Stimulated activated naive CD8-positive, alpha-beta T cell treated with anti-CD3 and anti-CD28 coated beads, Interleukin-15, Interleukin-2, amounts not matched to agents 100 ng/mL and 50 ng/mL, for 24 hours (primary cell): ENCODE data around the gene ENG.
A peak's percentile ranks its signal among the peaks of the same experiment; 100 is the strongest.
"Not testable (repeated sequence)": the region's sequence is repeated elsewhere in the genome, so short reads cannot be mapped to it uniquely, and the experiment has no call there.

Source experiments
- H3K27ac Mint-ChIP-seq: one replicate; pipeline ENCODE4 v1.8.0; 2021; ENCODE audit warnings: mild to moderate bottlenecking, mixed read lengths
- H3K27me3 Mint-ChIP-seq: one replicate; pipeline ENCODE4 v1.8.0; 2021; ENCODE audit warnings: mixed read lengths
- H3K36me3 Mint-ChIP-seq: one replicate; pipeline ENCODE4 v1.8.0; 2021; ENCODE audit warnings: low read depth, mixed read lengths
- H3K4me1 Mint-ChIP-seq: one replicate; pipeline ENCODE4 v1.8.0; 2021; ENCODE audit warnings: low read depth, mixed read lengths
- H3K4me3 Mint-ChIP-seq: one replicate; pipeline ENCODE4 v1.8.0; 2021; ENCODE audit warnings: mild to moderate bottlenecking, mixed read lengths
- H3K9me3 Mint-ChIP-seq: one replicate; pipeline ENCODE4 v1.8.0; 2021; ENCODE audit warnings: mixed read lengths

Gene ENG

DNA sequence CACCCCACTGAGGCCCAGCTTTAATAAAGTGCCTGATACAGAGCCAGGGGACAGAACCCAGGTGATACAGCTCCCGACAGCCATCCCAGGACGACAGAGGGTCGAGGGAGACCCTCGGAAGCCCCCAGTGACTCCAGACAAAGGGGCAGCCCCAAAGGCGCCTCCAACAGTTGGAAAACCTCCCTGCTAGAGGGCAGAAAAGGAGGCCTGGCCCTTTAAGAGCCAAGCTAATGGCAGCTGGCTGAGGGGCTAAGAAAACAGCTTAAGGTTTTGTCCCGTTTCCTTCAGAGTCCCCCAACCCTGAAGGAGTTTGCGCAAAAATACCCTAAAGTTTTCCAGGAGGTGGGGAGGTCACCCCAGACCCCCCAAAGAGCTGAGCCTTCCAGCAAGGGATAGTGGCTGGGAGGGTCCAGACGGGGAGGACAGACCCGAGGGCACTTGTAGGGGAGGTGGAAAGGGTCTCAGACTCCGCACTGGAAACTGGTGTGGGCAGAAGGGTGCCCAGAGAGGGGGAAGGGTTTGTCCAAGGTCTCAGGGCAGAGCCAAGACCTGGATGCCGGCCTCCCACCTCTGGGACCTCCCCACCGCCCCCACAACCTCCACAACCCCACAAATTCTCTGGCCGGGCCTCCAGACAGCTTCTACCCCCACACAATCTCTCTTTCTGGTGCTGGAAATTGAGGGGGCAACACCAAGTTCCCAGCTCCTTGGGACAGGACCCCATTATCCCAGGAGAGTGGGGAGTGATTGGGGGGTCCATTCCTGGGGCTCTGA is 31.2 kb upstream of the ENG start:
- Mint-ChIP-seq H3K4me1 (peaks cover 5% of the 10 kb centered on the region), H3K27ac (no peak overlapping the region), H3K27me3 (no peaks in the 10 kb centered on the region), H3K36me3 (peaks cover 43% of the 10 kb centered on the region), H3K9me3 (no peaks in the 10 kb centered on the region), H3K4me3 (no peak overlapping the region)

DNA sequence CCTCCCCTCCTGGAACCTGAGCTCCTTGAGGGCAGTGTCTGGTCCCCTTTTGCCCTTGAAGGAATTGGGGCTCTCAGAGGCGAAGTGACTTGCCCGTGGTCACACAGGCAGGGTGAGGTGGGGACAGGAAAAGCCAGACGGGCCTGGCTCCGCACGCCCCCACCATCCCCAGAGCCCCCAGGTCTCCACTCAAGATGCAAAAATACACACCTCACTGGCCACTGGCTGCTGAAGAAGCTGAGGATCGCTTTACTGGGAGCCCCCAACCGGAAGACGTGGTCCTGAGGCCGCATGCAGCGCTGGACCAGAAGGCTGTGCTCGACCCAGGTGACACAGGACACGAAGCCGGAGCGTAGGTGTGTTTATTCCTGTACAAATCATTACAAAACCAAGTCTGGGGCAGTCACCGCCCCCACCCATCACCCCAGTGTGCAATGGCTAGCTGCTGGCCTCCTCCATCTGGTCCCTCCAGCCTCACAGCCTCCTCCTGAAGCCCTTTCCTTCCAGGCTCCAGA is 30.6 kb upstream of the ENG start:
- H3K27ac Mint-ChIP-seq: no peak overlapping the region
- H3K4me1 Mint-ChIP-seq: peaks cover 5% of the 10 kb centered on the region
- H3K9me3 Mint-ChIP-seq: no peaks in the 10 kb centered on the region
- no peak overlapping the region for H3K4me3 Mint-ChIP-seq
- H3K36me3 Mint-ChIP-seq: peaks cover 38% of the 10 kb centered on the region
- no peaks in the 10 kb centered on the region for H3K27me3 Mint-ChIP-seq

- H3K27ac Mint-ChIP-seq: no peak overlapping the region
- H3K4me1 Mint-ChIP-seq: peaks cover 5% of the 10 kb centered on the region
- no peaks in the 10 kb centered on the region for H3K27me3 Mint-ChIP-seq
- H3K4me3 Mint-ChIP-seq: no peak overlapping the region
- H3K9me3 Mint-ChIP-seq: no peaks in the 10 kb centered on the region
- peaks cover 36% of the 10 kb centered on the region for H3K36me3 Mint-ChIP-seq
Measured at GRCh38 chr9:127884427-127884911, 30.0 kb upstream of the ENG start.

DNA sequence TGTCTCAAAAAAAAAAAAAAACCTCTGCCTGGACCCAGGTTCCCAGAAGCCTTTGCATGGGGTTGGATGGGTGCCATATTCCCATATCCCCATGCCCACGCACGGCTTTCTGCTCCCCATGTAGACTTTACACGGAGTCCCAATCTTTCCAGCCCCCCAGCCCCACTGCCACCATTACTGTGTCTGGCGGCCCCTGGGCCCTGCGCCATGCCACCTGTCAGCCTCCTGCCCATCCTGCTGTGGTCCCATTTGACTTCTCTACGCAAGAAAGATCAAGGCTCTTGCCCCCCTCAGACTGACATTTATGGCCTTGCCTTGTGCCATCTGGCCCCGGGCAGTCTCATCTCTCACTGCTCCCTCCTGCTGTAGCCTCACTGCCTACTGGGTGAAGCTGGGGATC is 29.5 kb upstream of the ENG start:
- no peak overlapping the region for H3K4me3 Mint-ChIP-seq
- peaks cover 7% of the 10 kb centered on the region for H3K4me1 Mint-ChIP-seq
- H3K9me3 Mint-ChIP-seq: no peaks in the 10 kb centered on the region
- peaks cover 36% of the 10 kb centered on the region for H3K36me3 Mint-ChIP-seq
- H3K27me3 Mint-ChIP-seq: no peaks in the 10 kb centered on the region
- H3K27ac Mint-ChIP-seq: no peak overlapping the region

DNA sequence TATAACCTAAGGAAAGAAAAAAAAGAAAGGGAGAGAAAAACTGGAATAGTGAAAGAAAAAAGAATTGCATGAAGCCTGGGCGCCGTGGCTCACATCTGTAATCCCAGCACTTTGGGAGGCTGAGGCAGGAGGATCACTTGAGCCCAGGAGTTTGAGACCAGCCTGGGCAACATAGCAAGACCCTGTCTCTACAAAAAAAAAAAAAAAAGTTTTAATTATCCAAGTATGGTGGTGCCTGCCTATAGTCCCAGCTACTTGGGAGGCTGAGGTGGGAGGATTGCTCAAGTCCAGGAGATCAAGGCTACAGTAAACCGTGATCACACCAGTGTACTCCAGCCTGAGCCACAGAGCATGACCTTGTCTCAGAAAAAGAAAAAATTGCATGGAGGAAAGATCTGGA is 27.3 kb upstream of the ENG start:
- not testable (repeated sequence) for H3K4me3 Mint-ChIP-seq, H3K27me3 Mint-ChIP-seq, H3K9me3 Mint-ChIP-seq
- H3K27ac Mint-ChIP-seq: peak overlapping the region; percentile 21
- peaks cover 23% of the 10 kb centered on the region for H3K36me3 Mint-ChIP-seq
- peaks cover 13% of the 10 kb centered on the region for H3K4me1 Mint-ChIP-seq

- Mint-ChIP-seq H3K4me3 (no peak overlapping the region), H3K9me3 (no peaks in the 10 kb centered on the region), H3K27me3 (no peaks in the 10 kb centered on the region), H3K4me1 (peaks cover 13% of the 10 kb centered on the region), H3K27ac (no peak overlapping the region), H3K36me3 (peaks cover 17% of the 10 kb centered on the region)
Measured at GRCh38 chr9:127880143-127880542, 25.7 kb upstream of the ENG start.

GRCh38 chr9:127878652-127879390 is 24.4 kb upstream of the ENG start:
- Mint-ChIP-seq H3K4me3 (peak overlapping the region; percentile 10), H3K36me3 (peaks cover 12% of the 10 kb centered on the region), H3K4me1 (peaks cover 8% of the 10 kb centered on the region), H3K9me3 (no peaks in the 10 kb centered on the region), H3K27ac (no peak overlapping the region), H3K27me3 (no peaks in the 10 kb centered on the region)

DNA sequence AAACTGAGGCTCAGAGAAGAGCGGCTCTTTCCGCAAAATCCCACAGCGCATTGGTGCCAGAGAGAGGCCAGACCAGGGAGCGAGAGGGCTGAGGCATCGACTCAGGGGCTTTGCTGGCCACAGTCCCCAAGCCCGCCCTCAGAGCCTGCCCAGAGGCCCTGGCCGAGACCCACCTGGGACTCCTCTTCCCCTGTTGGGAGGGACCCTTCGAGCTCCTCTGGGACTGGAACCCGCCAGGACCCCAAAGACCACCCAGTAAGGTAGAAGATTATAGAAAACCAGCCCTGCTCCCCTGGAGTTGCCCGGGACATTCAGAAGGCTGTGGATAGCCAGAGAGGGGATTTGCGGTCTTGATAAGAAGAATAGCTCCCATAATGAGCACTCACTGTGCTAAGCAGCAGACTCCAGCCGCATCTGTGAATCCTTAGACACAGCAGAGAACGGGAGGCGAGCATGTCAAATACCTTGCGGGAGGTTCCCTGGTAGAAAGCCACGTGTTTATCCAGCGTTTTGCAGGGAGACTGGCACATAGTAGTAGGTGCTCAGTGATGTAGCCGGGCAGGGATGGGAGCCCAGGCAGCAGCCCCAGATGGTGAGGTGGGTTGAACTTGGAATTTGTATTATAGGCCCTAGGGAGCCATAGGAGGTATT is 23.7 kb upstream of the ENG start:
- Mint-ChIP-seq H3K4me3 (peak overlapping the region; percentile 41), H3K27ac (no peak overlapping the region), H3K4me1 (peaks cover 8% of the 10 kb centered on the region), H3K27me3 (no peaks in the 10 kb centered on the region), H3K9me3 (no peaks in the 10 kb centered on the region), H3K36me3 (peaks cover 12% of the 10 kb centered on the region)

- Mint-ChIP-seq H3K27ac (no peak within 1 kb of the TSS), H3K27me3 (no peaks in the 10 kb centered on the region), H3K4me1 (peaks cover 8% of the 10 kb centered on the region), H3K9me3 (no peaks in the 10 kb centered on the region), H3K36me3 (peaks cover 8% of the 10 kb centered on the region), H3K4me3 (peak within 1 kb of the TSS; percentile 41)
Measured at GRCh38 chr9:127877566-127877998, 23.1 kb upstream of the ENG start, which contains the start of gene AK1. Gene AK1, minus strand, starts transcription at chr9:127877675. Its CDS starts 3,058 bp downstream, at chr9:127874617.

DNA sequence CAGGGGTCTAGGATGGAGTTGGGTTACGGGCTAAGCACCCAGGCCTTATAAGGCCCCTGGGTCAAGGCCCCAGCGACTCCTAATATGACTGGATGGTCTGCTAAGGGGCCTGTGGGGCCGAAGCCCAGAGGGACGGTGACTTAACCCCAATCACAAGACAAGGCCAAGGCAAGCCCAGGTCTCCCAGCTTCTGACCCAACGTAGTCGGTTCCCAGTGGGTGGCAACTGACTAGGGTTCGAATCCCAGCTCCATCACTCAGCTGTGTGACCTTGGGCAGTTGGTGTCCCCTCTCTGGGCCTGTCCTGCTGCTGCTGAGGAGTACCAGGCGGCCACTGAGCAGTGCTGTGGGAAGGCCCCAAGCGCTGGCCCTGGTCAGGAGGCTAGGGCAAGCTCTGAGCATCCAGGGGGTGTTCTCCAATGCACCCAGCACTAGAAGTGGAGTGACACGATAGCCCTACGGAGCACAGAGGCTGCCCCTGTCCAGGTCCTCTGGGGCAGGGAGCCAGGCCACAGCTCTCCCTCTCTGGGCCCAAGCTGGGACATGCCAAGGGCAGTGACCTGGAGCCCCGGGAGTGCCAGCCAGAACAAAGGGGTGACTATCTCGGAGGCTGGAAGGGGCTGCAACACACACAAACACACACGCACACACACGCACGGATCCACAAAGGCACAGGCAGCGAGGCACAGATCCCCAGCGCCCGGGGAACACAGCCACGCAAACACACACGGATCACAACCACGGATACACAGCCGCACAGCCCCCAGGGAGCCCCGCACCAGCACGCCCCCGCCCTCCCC is 22.5 kb upstream of the ENG start:
- no peak overlapping the region for H3K27ac Mint-ChIP-seq
- no peaks in the 10 kb centered on the region for H3K9me3 Mint-ChIP-seq
- peaks cover 6% of the 10 kb centered on the region for H3K36me3 Mint-ChIP-seq
- no peaks in the 10 kb centered on the region for H3K27me3 Mint-ChIP-seq
- H3K4me1 Mint-ChIP-seq: peaks cover 8% of the 10 kb centered on the region
- peak overlapping the region; percentile 32 for H3K4me3 Mint-ChIP-seq

DNA sequence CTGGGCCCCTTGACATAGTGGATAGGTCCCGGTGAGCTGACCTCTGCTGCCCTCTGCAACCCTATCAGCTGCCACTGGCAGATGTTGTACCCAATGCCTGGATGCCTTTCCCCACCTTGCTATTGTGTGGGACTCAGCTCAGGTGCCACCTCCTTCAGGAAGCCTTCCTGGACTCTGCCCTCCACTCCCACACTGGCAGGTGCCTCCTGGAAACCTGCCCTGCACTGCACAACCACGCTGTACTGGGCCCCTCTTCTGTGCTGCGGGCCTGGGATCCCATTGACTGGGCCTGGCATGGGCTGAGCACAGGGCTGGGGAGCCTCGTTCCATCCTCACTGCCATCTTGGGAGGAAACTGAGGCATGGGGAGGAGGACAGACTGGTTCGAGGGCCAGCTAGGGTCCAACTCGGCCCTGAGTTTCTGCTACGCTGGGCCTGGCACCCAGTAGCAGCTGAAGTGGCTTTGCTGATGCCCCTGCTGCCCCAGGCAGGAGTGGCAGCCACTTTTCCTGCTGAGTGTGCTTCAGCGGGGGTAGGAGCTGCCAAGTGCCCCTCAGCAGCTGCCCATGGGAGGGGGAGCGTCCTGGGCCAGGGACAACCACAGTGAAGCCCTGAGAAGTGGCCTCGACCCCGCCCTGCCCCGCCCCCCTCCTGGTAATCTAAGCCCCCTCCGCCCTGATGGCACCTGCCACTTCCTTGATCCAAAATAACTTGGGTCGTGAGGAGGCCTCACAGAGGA is 21.7 kb upstream of the ENG start:
- Mint-ChIP-seq H3K4me1 (peaks cover 8% of the 10 kb centered on the region), H3K36me3 (peaks cover 6% of the 10 kb centered on the region), H3K4me3 (no peak overlapping the region), H3K27me3 (no peaks in the 10 kb centered on the region), H3K9me3 (no peaks in the 10 kb centered on the region), H3K27ac (no peak overlapping the region)

DNA sequence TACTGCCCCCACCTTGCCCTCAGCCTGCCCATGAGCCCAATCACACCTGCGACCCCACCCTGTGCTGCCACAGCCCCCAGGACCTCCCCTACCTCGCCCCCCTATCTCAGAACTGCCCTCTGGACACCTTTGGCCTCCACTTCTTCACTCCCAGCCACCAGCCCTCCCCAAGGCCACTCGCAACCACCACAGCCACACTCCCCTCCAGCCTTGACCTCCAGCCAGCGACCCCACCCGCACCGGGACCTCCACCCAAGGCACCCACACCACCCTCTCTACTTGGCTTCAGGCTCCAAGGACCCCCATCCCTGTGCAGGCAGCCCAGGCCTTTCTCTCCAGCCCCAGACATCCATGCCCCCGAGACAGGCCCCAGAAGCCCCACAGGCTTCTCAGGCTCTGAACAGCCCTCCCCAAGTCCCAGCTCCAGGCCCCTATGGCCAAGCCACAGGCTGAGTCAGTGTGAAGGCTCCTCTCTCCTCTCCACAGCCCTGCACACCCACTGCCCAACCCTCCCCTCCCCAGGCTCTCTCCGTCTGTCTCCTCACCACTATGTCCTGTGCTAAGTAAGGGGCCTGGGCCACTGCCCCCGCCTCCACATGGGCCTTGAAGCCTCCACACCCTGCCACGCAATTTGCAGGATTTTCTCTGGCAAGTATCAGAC is 21.0 kb upstream of the ENG start:
- peaks cover 8% of the 10 kb centered on the region for H3K4me1 Mint-ChIP-seq
- H3K36me3 Mint-ChIP-seq: peaks cover 6% of the 10 kb centered on the region
- no peak overlapping the region for H3K4me3 Mint-ChIP-seq
- H3K27ac Mint-ChIP-seq: no peak overlapping the region
- no peaks in the 10 kb centered on the region for H3K27me3 Mint-ChIP-seq
- no peaks in the 10 kb centered on the region for H3K9me3 Mint-ChIP-seq
